ENCODE measurements around the gene SWT1.
"Not testable (repeated sequence)": the region's sequence is repeated elsewhere in the genome, so short reads cannot be mapped to it uniquely, and the experiment has no call there.

DNA sequence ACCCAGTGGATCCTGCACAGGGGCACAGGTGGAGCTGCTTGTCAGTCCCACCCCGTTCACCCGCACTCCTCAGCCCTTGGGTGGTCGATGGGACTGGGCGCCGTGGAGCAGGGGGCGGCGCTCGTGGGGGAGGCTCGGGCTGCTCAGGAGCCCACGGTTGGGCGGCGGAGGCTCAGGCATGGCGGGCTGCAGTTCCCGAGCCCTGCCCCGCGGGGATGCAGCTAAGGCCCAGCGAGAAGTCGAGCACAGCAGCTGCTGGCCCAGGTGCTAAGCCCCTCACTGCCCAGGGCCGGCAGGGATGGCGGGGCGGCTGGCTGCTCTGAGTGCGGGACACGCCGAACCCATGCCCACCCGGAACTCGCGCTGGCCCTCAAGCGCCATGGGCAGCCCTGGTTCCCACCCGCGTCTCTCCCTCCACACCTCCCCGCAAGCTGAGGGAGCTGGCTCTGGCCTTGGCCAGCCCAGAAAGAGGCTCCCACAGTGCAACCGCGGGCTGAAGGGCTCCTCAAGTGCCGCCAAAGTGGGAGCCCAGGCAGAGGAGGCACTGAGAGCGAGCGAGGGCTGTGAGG is 164.8 kb downstream of the SWT1 start:
- TF ChIP-seq, protein P1, sequence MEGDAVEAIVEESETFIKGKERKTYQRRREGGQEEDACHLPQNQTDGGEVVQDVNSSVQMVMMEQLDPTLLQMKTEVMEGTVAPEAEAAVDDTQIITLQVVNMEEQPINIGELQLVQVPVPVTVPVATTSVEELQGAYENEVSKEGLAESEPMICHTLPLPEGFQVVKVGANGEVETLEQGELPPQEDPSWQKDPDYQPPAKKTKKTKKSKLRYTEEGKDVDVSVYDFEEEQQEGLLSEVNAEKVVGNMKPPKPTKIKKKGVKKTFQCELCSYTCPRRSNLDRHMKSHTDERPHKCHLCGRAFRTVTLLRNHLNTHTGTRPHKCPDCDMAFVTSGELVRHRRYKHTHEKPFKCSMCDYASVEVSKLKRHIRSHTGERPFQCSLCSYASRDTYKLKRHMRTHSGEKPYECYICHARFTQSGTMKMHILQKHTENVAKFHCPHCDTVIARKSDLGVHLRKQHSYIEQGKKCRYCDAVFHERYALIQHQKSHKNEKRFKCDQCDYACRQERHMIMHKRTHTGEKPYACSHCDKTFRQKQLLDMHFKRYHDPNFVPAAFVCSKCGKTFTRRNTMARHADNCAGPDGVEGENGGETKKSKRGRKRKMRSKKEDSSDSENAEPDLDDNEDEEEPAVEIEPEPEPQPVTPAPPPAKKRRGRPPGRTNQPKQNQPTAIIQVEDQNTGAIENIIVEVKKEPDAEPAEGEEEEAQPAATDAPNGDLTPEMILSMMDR (conservative IDR thresholded peaks at IDR 0.05; ENCODE audit: low read depth, low read length) = not testable (repeated sequence)
- not testable (repeated sequence) for TF ChIP-seq POLR2A (IDR thresholded peaks at IDR 0.05; ENCODE audit: low read depth, low read length); MAZ (IDR thresholded peaks at IDR 0.05; ENCODE audit: borderline replicate concordance, low read depth, low read length); RAD21 (IDR thresholded peaks at IDR 0.05; ENCODE audit: low read length); FOS (IDR thresholded peaks at IDR 0.05; ENCODE audit: low read depth, low read length); NFE2L2 (IDR thresholded peaks at IDR 0.05; ENCODE audit: low read depth, low read length); RFX5 (IDR thresholded peaks at IDR 0.05; ENCODE audit: low read depth, low read length); RCOR1 (IDR thresholded peaks at IDR 0.05; ENCODE audit: insufficient replicate concordance, low read length); SMC3 (IDR thresholded peaks at IDR 0.05; ENCODE audit: low read depth, low read length); USF2 (IDR thresholded peaks at IDR 0.05; ENCODE audit: low read depth, low read length); MAFK (IDR thresholded peaks at IDR 0.05; ENCODE audit: low read depth, low read length); CEBPB (IDR thresholded peaks at IDR 0.05; ENCODE audit: low read depth, low read length)
- TF ChIP-seq, protein P2, sequence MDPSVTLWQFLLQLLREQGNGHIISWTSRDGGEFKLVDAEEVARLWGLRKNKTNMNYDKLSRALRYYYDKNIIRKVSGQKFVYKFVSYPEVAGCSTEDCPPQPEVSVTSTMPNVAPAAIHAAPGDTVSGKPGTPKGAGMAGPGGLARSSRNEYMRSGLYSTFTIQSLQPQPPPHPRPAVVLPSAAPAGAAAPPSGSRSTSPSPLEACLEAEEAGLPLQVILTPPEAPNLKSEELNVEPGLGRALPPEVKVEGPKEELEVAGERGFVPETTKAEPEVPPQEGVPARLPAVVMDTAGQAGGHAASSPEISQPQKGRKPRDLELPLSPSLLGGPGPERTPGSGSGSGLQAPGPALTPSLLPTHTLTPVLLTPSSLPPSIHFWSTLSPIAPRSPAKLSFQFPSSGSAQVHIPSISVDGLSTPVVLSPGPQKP (IDR thresholded peaks at IDR 0.05; ENCODE audit: borderline replicate concordance, low read depth, low read length) = not testable (repeated sequence)

All from IMR-90 (cell line).